GM12874 (cell line): ENCODE measurements around the gene CCDC28A.

Experiments used
- TF ChIP-seq, protein P1 (sequence below): IDR thresholded peaks from 2 replicates; pipeline ENCODE4 v1.5.1; 2011; ENCODE audit warnings: low read depth, mild to moderate bottlenecking, control low read depth, low read length, moderate library complexity; ENCODE audit not compliant: insufficient read depth

Gene CCDC28A

DNA sequence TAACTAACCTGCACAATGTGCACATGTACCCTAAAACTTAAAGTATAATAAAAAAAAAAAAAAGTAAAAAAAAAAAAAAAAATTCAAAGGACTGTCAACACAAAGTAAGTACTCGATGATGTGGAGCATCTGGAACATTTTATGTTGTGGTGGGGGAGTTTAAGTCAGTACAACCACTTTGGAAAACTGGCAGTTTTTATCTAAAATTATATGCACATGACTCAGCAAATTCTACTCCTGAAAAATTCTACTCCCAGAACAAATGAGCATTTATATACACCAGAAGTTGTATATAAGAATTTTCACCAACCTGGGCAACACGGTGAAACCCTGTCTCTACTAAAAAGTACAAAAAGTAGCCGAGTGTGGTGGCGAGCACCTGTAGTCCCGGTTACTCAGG lies 36.9 kb upstream of the CCDC28A start:
- TF ChIP-seq, protein P1, sequence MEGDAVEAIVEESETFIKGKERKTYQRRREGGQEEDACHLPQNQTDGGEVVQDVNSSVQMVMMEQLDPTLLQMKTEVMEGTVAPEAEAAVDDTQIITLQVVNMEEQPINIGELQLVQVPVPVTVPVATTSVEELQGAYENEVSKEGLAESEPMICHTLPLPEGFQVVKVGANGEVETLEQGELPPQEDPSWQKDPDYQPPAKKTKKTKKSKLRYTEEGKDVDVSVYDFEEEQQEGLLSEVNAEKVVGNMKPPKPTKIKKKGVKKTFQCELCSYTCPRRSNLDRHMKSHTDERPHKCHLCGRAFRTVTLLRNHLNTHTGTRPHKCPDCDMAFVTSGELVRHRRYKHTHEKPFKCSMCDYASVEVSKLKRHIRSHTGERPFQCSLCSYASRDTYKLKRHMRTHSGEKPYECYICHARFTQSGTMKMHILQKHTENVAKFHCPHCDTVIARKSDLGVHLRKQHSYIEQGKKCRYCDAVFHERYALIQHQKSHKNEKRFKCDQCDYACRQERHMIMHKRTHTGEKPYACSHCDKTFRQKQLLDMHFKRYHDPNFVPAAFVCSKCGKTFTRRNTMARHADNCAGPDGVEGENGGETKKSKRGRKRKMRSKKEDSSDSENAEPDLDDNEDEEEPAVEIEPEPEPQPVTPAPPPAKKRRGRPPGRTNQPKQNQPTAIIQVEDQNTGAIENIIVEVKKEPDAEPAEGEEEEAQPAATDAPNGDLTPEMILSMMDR, result no peak

DNA sequence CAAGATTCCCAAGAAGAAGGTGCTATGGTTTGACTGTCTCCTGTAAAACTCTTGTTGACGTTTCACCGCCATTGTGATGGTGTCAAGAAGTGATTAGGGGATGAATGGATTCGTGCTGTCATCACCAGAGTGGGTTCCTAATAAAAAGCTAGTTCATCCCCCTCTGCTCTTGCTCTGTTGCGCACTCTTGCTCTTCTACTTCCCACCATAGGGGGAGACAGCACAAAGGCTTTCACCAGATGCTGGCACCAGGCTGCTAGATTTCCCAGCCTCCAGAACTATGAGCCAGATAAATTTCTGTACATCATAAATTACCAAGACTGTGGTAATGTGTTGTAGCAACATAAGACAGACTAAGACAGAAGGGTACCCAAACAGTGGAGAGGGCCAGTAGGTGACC lies 21.6 kb upstream of the CCDC28A start:
- TF ChIP-seq, protein P1, result no peak

DNA sequence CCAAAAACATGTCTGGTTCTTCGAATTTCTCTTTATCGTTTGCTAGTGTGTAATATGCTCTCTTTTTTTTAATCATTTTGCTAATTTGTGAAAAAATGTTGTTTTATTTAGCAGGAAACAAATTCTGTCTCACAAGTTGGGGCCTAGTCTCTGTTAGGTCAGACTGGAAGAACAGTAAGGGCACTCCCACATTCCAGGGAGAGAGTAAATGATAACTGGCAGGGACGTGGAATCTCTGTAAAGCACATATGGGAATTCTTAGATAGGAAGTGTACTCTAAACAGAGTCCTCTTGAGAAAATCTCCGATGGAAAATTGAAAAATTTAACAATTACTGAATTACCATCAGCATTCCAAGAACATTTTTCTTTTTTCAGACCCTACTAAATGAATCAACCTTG lies 16.4 kb upstream of the CCDC28A start:
- TF ChIP-seq, protein P1, result no peak

DNA sequence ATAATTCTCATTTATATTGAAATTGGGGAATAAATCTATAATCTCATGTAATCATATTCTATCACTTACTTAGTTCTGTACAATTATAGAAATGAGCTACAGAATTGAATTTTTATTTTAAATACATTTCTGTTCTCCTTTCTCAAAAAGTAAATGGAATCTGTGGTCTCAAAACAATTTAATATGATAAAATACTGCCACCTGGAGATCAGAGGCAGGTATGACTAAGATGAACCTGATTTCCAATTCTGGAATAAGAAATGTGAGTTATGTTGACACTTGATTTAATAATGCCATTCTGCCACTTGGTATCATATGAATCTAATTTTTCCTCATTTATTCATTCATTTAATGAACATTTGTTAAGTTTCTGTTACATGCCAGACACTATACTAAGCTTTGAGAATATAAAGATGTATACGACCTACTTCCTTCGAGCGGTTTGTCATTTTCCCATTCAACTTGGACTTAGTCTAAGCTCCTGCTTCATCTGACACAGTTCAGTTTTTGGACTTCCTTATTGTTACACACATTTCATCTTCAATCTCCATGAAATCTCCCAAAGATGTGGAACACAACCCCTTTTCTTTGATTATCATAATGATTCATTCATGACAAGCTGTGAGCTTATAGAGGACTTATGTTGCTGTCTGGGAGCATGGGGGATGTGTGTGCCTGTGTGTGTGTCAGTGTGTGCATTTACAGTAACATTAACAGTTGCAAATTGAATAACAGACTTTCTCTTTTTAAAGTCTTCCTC lies 7.5 kb upstream of the CCDC28A start:
- TF ChIP-seq, protein P1, result no peak

DNA sequence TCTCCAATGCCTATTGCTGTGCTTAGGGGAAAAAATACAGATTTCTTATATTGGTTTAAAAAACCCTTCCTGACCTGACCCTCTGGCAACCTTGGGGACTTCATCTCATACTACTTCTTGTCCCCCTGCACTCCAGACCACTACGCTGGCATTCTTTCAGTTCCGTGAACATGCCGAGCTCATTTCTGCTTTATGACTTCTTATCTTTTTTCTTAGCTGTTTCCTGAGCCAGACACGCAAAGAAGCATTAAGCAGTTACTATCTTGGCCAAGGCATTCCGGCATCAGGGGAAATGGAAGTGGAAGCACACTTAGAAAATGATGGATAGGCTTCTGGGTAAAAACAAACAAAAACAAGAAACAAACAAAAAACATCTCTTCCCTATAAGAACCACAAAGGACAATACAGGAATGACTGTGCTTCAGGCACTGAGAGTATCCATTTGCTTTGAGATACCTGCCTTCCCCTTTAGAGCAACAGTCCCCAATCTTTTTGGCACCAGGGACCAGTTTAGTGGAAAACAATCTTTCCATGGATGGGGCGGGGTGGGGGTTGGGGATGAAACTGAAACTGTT lies 4.4 kb upstream of the CCDC28A start:
- TF ChIP-seq, protein P1, result no peak

DNA sequence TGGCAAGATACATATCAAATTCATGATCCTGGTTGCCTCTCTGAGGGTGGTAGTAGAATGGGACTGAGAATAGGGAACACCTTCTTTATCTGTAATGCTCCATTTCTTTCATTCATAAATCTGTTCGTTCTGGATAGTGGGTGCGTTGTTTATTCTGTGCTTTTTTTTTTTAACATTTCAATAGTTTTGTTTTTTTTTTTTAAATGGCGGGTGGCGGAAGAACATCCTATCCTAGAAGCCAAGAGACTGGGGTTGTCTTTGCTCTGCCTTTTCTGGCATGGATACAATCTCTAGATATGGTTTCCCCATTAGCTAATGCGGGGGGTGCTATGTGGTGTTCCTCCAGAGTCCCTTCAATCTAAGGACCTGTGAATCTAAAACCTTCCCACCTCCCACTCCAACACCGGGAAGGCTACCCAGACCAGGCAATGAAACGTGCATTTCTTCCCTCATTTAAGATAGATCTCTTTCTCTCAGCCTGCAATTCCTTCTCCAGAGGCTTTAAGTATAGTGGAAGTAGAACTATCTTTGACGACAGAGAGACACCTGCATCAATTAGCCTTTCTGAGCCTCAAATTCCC lies 883 bp upstream of the CCDC28A start:
- TF ChIP-seq, protein P1, result no peak

DNA sequence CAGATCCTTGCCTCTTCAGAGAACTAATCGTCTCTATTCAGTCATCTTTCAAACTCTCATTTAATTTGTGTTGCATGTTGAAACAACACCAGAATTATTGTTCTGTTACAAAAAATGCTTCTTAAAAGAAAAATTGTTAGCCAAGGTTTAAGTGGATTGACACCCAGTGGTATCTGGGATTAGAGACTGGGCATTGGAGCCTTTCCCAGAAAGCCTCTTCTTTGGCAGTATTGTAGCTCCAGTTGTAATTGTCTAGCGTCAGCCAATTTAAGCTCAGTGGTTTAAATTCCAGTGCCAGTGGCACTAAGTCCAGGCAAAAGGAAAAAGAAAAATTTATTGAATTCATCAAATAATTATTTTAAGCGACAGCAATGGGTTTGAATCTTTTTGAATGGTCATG lies 801 bp downstream of the CCDC28A start:
- TF ChIP-seq, protein P1, result no peak
